Ureter (tissue), 1 donor: ENCODE data around the gene RAB20. TPM values are rescaled to one million over a fixed set of nuclear protein-coding genes. Genes with fewer than 3 reads are reported as not detected.
A peak's percentile ranks its signal among the peaks of the same experiment; 100 is the strongest.
"Not testable (repeated sequence)": the region's sequence is repeated elsewhere in the genome, so short reads cannot be mapped to it uniquely, and the experiment has no call there.

Experiments
- DNase-seq: peaks from one replicate; pipeline ENCODE4 v3.0.0-alpha.2; 2020; ENCODE audit warnings: low spot score
- total RNA-seq: library from RNA; stranded (reverse); gene quantifications from one replicate; pipeline ENCODE4 v1.2.4, GENCODE V29; 2023
- donor health status: DM: yes; HTN: yes; CAD: no.

The RAB20 gene
- 35.4 TPM for total RNA-seq

- peak; percentile 93 for DNase-seq
Measured at GRCh38 chr13:110561344-110562035, at the start of gene RAB20. RAB20 (minus strand) TSS chr13:110561722; CDS start chr13:110561519, 203 bp downstream.

- DNase-seq, result peak; percentile 19
Measured at GRCh38 chr13:110610955-110611595, 49.6 kb upstream of the RAB20 start.

GRCh38 chr13:110607675-110608224 lies 46.2 kb upstream of the RAB20 start:
- no peak for DNase-seq

- not testable (repeated sequence) for DNase-seq
Measured at GRCh38 chr13:110606281-110606680, 44.8 kb upstream of the RAB20 start.

- DNase-seq, result no peak
Measured at GRCh38 chr13:110605132-110605531, 43.6 kb upstream of the RAB20 start.

GRCh38 chr13:110600980-110601379 lies 39.5 kb upstream of the RAB20 start:
- no peak for DNase-seq

- DNase-seq, result no peak
Measured at GRCh38 chr13:110600261-110600819, 38.8 kb upstream of the RAB20 start.

- no peak for DNase-seq
Measured at GRCh38 chr13:110597041-110597689, 35.6 kb upstream of the RAB20 start.

GRCh38 chr13:110593430-110594130 lies 32.1 kb upstream of the RAB20 start:
- no peak for DNase-seq

GRCh38 chr13:110592665-110593064 lies 31.1 kb upstream of the RAB20 start:
- no peak for DNase-seq

GRCh38 chr13:110590577-110590976 lies 29.1 kb upstream of the RAB20 start:
- DNase-seq, result no peak

- no peak for DNase-seq
Measured at GRCh38 chr13:110589793-110590390, 28.4 kb upstream of the RAB20 start.

- DNase-seq, result peak; percentile 31
Measured at GRCh38 chr13:110583178-110583865, 21.8 kb upstream of the RAB20 start.

GRCh38 chr13:110582421-110582954 lies 21.0 kb upstream of the RAB20 start:
- DNase-seq, result no peak

- no peak for DNase-seq
Measured at GRCh38 chr13:110581506-110582185, 20.1 kb upstream of the RAB20 start.

- DNase-seq, result no peak
Measured at GRCh38 chr13:110580800-110581199, 19.3 kb upstream of the RAB20 start.

- DNase-seq, result no peak
Measured at GRCh38 chr13:110578363-110578762, 16.8 kb upstream of the RAB20 start.

- no peak for DNase-seq
Measured at GRCh38 chr13:110576736-110577476, 15.4 kb upstream of the RAB20 start.

- DNase-seq, result no peak
Measured at GRCh38 chr13:110576070-110576394, 14.5 kb upstream of the RAB20 start.
